ENCODE data around the gene CSNK1A1.

Gene CSNK1A1

DNA sequence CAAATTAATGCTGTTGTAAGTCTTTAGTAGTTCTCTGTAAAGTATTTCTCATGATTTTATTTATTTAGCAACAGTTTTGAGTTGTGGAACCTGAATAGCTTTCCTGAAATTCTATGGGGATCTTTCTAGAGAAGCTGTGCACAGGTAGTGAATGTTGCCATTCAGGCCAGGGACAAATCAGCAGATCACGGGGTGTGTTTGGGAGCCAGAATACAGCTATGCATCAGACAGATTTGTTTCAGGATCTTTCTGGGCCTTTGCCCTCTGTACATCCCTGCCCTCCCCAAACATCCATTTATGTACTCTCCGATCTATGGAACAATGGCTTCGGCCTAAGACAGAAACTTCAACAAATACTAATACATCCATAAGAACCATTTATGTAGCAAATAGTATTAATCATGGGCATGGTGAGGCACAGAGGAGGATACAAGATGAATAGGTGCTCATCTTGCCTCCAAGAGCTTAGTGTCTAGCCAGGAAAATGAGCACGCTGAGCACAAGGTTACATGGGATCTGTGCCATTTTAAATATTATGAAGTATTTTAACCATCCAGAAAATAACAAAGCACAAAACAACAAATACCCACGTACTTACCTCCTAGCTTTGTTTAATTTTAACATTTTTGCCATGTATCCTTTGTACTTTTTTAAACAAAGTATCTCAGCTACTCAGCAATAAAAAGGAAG, 43.1 kb upstream of the CSNK1A1 start:
- TF ChIP-seq, protein P1, sequence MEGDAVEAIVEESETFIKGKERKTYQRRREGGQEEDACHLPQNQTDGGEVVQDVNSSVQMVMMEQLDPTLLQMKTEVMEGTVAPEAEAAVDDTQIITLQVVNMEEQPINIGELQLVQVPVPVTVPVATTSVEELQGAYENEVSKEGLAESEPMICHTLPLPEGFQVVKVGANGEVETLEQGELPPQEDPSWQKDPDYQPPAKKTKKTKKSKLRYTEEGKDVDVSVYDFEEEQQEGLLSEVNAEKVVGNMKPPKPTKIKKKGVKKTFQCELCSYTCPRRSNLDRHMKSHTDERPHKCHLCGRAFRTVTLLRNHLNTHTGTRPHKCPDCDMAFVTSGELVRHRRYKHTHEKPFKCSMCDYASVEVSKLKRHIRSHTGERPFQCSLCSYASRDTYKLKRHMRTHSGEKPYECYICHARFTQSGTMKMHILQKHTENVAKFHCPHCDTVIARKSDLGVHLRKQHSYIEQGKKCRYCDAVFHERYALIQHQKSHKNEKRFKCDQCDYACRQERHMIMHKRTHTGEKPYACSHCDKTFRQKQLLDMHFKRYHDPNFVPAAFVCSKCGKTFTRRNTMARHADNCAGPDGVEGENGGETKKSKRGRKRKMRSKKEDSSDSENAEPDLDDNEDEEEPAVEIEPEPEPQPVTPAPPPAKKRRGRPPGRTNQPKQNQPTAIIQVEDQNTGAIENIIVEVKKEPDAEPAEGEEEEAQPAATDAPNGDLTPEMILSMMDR (IDR thresholded peaks at IDR 0.05; ENCODE audit: borderline replicate concordance, control extremely low read depth, extremely low read depth, insufficient read depth, missing control alignments), result no peak
- in situ Hi-C loops (cut with MboI; ENCODE audit: low sequenced_read_pairs, unreplicated experiment), result no loop called here
- no peak for DNase-seq (ENCODE audit: low spot score)

DNA sequence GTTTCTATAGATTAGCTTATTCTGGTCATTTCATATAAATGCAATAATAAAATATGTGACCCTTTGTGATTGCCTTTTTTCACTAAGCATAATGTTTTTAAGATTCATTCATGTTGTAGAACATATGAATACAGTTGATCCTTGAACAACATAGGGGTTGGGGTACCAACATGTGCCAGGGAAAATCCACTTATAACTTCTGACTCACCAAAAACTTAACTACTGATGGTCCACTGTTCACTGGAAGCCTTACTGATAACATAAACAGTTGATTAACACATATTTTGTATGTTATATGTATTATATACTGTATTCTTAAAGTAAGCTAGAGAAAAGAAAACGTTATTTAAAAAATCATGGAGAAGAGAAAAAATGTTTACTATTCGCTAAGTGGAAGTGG, 42.1 kb upstream of the CSNK1A1 start:
- in situ Hi-C loops (cut with MboI; ENCODE audit: low sequenced_read_pairs, unreplicated experiment), result no loop called here
- TF ChIP-seq, protein P1 (IDR thresholded peaks at IDR 0.05; ENCODE audit: borderline replicate concordance, control extremely low read depth, extremely low read depth, insufficient read depth, missing control alignments), result no peak

DNA sequence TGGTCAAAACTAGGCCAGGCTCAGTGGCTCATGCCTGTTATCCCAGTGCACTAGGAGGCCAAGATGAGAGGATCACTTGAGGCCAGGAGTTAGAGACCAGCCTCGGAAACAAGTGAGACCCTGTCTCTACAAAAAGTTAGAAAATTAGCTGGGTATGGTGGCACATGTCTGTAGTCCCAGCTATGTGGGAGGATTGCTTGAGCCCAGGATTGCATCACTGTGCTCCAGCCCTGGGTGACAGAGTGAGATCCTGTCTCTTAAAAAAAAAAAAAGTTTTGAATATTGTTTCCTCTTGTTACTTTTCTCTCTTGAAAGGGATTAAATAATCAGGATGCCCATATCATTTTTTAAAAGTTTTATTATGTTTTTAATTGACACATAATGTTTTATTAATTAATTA, 37.7 kb upstream of the CSNK1A1 start:
- in situ Hi-C loops (cut with MboI; ENCODE audit: low sequenced_read_pairs, unreplicated experiment), result no loop called here
- no peak for DNase-seq (ENCODE audit: low spot score)

More for the DNA sequence above, 42.1 kb upstream of the CSNK1A1 start:
- no peak for DNase-seq (ENCODE audit: low spot score)

DNA sequence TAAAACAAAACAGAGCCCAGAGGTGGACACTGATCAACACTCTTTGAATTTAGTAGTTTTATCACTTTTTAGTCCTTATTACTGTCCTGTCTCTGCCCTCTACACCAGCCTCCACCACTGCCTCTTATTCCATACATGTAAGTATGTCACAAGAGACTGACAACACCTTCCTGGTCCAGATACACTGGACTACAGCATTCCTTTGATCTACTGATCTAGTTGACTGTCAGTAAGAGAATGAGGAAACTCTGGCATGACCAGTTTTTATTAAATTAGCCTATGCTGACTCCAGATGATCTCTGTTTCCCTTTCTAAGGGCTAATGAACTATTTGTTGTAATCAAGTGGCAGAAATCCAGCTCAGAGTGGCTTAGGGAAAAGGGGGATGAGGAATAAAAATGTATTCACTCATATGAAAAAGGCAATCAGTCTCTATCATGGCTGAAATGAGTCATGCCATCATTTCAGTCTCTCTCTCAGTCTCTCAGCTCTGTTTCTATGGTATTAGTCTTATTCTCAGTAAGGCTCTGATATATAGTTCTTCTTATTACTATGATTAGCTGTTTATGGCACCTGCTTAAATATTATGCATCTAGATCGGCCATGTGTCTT, 35.6 kb upstream of the CSNK1A1 start:
- no peak for DNase-seq (ENCODE audit: low spot score)
- in situ Hi-C loops (cut with MboI; ENCODE audit: low sequenced_read_pairs, unreplicated experiment), result no loop called here
- TF ChIP-seq, protein P1 (IDR thresholded peaks at IDR 0.05; ENCODE audit: borderline replicate concordance, control extremely low read depth, extremely low read depth, insufficient read depth, missing control alignments), result no peak

More for the DNA sequence above, 37.7 kb upstream of the CSNK1A1 start:
- TF ChIP-seq, protein P1 (IDR thresholded peaks at IDR 0.05; ENCODE audit: borderline replicate concordance, control extremely low read depth, extremely low read depth, insufficient read depth, missing control alignments), result no peak

DNA sequence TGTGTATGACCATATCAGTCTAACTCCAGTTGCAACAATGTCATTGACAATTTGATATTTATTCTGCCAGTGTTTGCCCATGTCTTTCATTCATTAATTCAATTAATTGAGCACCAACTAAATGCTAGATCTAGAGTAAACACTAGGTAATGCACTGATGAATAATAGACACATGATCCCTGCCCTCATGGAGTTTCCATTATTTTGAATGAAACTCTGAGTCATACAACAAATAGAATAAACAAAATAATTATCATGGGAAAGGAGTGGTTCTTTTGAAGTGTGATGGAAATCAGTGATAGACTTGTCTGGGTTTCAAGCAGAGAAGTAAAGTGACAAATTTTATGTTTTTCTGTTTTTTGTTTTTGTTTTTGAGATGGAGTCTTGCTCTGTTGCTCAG, 34.7 kb upstream of the CSNK1A1 start:
- no peak for DNase-seq (ENCODE audit: low spot score)
- TF ChIP-seq, protein P1 (IDR thresholded peaks at IDR 0.05; ENCODE audit: borderline replicate concordance, control extremely low read depth, extremely low read depth, insufficient read depth, missing control alignments), result no peak
- in situ Hi-C loops (cut with MboI; ENCODE audit: low sequenced_read_pairs, unreplicated experiment), result no loop called here

DNA sequence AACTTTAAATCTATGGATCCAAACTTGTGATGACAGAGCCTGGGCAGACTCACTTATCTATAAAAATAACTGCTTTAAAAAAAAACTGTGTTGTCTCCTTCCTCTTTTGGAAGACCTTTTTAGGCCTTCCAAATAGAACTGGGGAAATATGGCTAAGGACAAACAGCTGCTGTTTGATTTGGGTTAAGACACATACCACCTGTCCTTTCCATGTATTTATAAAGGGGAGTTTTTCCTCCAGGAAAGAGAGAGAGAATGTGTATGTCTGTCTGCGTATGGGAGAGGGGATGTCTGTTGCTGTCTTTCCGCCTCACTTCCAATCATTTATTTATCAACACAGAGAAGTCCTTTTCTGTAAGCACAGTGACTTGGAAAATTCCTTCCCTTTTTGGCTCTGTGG, 32.9 kb upstream of the CSNK1A1 start:
- DNase-seq (ENCODE audit: low spot score), result no peak
- in situ Hi-C loops (cut with MboI; ENCODE audit: low sequenced_read_pairs, unreplicated experiment), result no loop called here
- TF ChIP-seq, protein P1 (IDR thresholded peaks at IDR 0.05; ENCODE audit: borderline replicate concordance, control extremely low read depth, extremely low read depth, insufficient read depth, missing control alignments), result no peak
